HG03025 (cell line): ENCODE measurements around the gene RNF135.
"Not testable (repeated sequence)": the region's sequence is repeated elsewhere in the genome, so short reads cannot be mapped to it uniquely, and the experiment has no call there.

Experiments
- ATAC-seq: cut with Tn5 transposase; IDR thresholded peaks from one replicate; pipeline ENCODE4 v1.9.1; 2021; ENCODE audit warnings: mild to moderate bottlenecking, moderate library complexity; ENCODE audit not compliant: unreplicated experiment, low FRiP score

The RNF135 gene

GRCh38 chr17:30970831-30971567 lies at the start of gene RNF135:
RNF135 (plus strand) TSS chr17:30971039; CDS start chr17:30971074, 35 bp downstream.
- ATAC-seq: peak; percentile 65

- no peak for ATAC-seq
These were observed 49.2 kb upstream of the RNF135 start, which contains the start of gene ADAP2 for GRCh38 chr17:30921544-30922196. ADAP2 (plus strand) TSS chr17:30921945; CDS start chr17:30922015, 70 bp downstream.

GRCh38 chr17:30922235-30923030 lies 48.4 kb upstream of the RNF135 start:
- no peak for ATAC-seq

GRCh38 chr17:30924341-30924740 lies 46.5 kb upstream of the RNF135 start:
- ATAC-seq: no peak

- ATAC-seq: no peak
These were observed 44.3 kb upstream of the RNF135 start for GRCh38 chr17:30926516-30926915.

GRCh38 chr17:30927756-30928155 lies 43.1 kb upstream of the RNF135 start:
- ATAC-seq: no peak

- ATAC-seq: no peak
These were observed 42.3 kb upstream of the RNF135 start for GRCh38 chr17:30928584-30928983.

- ATAC-seq: no peak
These were observed 41.7 kb upstream of the RNF135 start for GRCh38 chr17:30929081-30929633.

GRCh38 chr17:30929861-30930260 lies 41.0 kb upstream of the RNF135 start:
- ATAC-seq: not testable (repeated sequence)

GRCh38 chr17:30930495-30930894 lies 40.3 kb upstream of the RNF135 start:
- ATAC-seq: no peak

- ATAC-seq: not testable (repeated sequence)
These were observed 39.3 kb upstream of the RNF135 start for GRCh38 chr17:30931582-30931981.

GRCh38 chr17:30933966-30934365 lies 36.9 kb upstream of the RNF135 start:
- no peak for ATAC-seq

GRCh38 chr17:30939051-30939689 lies 31.7 kb upstream of the RNF135 start:
- no peak for ATAC-seq

- ATAC-seq: no peak
These were observed 28.3 kb upstream of the RNF135 start for GRCh38 chr17:30942308-30943079.

- no peak for ATAC-seq
These were observed 23.0 kb upstream of the RNF135 start for GRCh38 chr17:30947796-30948195.

GRCh38 chr17:30950189-30950588 lies 20.6 kb upstream of the RNF135 start:
- ATAC-seq: no peak

GRCh38 chr17:30950669-30951399 lies 20.0 kb upstream of the RNF135 start:
- ATAC-seq: no peak

GRCh38 chr17:30952638-30953393 lies 18.0 kb upstream of the RNF135 start:
- no peak for ATAC-seq
